Right lung (tissue), 5 donors: ENCODE measurements around the gene FARS2. TPM values are rescaled to one million over a fixed set of nuclear protein-coding genes. Genes with fewer than 3 reads are reported as not detected.

Source experiments
- DNase-seq, 2 donors: peaks; one replicate each; pipeline ENCODE4 v3.0.0-alpha.2; 2013
- polyA plus RNA-seq, 5 donors: library from polyadenylated mRNA; unstranded; fragments of 120-200 nt; gene quantifications; one replicate each; pipeline versions ENCODE4 v1.2.1 to v1.2.3, GENCODE V29; 2013; ENCODE audit warnings: inconsistent platforms in 1 of 5, low replicate concordance in 1 of 5; ENCODE audit not compliant: insufficient read length in 5 of 5, insufficient read depth in 1 of 5

Gene FARS2
- polyA plus RNA-seq, 5 donors, result 15.8 to 18.7 (median 18.0) TPM

DNA sequence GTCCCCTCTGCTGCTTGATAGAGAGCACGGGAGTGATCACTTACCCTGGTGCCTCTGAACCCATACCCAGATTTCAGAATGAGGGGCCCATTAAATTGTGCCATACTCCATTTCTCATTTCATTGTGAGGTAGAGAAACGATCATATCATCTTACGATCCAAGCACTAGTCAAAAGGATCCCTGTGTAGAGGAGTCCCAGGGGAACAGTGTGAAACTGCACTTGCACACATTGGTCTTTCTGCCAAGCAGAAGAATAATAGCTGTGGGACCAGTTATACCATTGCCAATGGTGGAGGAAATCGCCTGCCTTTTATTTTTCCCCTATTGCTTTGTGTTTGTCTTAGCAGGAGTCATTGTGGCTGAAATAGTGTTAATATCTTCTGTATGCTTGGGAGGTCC is 161.9 kb downstream of the FARS2 start:
- DNase-seq, result no peak

DNA sequence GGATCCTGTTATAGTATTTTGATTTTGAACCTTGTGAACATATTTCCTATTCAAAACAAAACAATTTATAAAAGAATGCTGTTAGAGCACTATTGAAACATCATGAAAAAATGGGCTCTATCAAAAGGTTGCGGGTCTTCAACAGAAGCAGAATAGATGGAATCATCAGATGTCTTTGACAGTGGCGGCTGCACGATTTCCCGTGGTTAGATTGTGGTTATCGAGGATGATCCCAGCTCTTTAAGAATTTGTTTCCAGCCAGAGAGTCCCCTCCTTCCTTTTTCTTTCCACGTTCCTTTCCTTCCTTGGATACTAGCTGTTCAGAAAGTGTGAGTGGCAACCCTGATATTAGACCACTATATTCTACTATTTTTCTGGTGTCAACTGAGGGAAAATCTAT is 163.4 kb downstream of the FARS2 start:
- no peak for DNase-seq

DNA sequence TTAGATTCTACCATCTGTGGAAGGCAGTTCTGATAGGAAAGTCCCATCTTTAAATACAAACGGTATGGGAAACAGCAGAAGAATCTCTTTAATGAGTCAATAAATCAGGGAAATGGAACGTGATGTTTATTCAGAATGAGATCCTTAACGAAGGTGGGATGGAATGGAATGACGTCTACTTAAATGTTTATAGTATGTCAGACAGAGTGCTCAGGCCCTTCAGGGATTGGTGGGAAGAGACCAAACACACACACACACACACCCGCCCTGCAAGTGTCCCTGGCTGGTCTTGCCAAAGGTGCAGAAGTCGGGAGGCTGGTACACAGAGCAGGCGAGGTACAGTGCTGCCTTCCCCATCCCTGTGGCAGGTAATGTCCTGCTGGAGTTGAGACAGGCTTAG is 164.0 kb downstream of the FARS2 start:
- no peak for DNase-seq

DNA sequence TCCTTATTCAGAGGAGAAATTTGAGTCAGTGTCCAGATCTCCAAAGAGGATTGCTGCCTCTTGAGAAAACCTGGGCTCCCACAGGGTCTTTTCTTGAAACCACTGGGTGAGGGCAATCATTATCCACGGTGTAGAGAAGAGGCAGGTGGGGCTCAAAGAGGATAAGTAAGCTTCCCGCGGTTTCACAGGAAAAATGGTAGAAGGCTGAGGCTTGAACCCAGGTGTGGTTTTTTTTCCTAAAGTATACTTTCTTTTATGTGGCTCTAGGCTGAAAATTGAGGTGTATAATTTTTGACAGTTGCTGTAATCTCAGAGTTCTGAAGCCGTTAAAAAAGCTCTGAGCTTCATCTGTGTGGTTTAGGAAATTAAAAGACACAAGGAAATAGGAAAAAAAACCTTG is 164.5 kb downstream of the FARS2 start:
- no peak for DNase-seq

DNA sequence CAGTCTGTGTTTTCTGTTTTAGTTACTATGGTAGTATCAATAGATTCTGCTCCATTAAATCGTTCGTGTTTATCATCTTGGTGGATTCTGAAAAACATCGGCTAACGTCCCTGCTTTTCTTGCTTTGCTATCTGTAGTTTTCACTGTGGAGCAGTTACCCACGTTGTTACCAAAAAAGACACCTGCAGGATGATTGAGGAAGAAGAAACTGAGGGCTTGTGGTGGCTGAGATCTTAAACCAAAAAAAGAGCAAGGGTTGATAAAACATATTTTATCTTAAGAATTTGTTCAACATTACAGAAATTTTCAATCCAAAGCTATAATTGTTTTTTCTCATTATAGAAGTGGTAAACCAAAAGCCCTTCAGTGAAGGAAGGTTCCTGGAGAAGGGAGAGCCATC is 166.3 kb downstream of the FARS2 start:
- no peak for DNase-seq

DNA sequence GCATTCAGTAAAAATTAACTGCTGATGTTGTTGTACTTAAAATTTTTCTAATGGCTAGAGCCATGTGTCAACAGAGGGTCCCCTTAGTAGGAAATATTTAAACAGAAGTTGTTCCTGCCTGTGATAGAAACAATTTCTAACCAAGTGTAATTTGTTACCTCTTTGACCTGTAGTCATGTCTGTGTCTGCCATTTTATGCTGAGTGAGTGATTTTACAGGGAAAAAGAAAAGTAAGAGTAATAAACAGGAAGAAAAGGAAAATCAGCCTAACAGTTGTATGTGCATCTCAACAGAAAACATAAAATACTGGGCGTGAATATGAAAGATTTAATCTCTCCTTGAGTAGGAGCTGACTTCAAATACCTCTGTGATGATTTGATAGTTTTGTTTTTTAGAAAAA is 172.0 kb downstream of the FARS2 start:
- DNase-seq, result no peak

DNA sequence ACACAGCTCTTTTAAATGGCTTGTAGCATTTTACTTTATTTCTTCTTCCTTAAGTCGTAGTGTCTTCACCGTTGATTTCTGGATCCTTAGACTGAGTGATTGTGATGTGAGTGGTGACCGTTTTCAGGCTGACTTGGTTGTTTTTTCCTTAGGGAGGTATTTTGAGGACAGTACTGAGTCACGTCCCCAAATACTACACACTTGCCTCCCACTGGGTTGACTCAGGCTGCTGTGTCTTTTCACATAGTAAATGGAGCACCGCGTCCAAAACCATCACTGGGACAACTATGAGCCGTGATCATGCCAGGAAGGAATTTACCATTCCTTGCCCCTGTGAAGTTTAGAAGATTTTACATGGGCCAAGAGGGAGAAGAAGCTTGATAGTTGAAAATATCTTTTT is 174.1 kb downstream of the FARS2 start:
- no peak for DNase-seq

DNA sequence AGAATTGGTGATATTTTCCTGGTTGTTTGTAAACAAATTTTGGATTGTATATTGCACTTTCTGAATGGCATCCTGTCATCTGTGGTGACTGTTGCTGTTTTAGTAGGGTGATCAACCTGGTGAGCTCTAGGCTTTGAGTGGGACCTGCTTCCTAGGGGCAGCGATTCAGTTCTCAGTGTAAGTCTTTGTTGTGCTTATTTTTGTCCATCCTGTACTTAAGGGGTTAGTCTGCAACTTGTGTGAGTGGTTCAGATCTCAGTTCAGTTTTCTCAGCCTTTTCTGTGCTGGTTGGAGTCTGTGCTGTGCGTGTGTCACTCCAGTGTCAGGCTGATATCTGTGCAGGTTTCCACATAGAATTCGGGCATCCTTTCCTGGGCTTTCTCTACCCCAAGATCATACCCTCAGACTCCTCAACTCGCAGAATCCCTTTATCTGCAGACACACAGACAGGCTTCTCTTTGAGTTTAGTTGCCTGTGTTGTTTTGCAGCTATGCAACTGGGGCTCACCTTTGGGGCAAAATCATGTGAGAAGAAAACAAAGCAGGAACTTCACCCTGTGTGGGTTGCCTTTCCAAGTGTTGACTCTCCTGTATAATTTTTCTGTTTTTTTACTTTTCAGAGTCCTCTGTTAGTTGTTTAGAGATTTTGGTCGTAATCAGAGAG is 177.7 kb downstream of the FARS2 start:
- no peak for DNase-seq

DNA sequence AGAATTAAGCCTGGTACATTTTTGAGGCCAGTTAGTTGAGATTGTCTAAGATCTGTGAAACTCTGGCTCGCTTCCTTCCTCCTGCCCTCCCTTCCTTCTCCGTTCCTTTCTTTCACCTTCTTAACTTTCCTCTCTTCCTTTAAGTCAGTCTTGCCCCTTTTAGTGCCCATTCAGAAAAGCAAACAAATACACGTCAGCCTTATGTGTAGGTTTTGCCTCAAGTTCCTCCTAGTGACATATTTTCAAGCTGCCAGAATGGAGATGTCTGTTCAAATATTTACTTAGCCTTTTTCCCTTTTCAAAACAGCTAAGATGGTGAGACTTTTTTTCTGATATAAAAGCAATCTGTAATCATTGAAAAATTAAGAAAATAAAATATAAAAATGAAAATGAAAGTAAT is 178.4 kb downstream of the FARS2 start:
- no peak for DNase-seq

DNA sequence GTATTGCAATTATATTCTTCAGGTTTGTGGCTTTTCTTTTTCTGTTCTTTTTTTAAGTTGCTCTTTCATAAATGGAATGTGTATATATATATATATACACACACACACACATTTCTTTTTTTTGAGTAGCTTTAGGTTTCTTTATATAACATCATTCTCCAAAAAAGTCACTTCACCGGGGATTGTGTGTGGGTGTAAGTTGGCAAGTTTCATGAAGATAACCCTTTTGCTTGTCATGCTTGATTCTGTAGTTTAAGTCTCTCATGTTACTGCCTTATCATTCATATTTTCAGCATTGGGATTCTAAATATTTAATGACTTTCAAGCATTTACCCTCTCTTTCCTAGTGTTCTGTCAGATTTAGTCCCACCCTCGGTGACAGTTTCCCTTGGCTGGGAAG is 181.0 kb downstream of the FARS2 start:
- DNase-seq, result no peak

DNA sequence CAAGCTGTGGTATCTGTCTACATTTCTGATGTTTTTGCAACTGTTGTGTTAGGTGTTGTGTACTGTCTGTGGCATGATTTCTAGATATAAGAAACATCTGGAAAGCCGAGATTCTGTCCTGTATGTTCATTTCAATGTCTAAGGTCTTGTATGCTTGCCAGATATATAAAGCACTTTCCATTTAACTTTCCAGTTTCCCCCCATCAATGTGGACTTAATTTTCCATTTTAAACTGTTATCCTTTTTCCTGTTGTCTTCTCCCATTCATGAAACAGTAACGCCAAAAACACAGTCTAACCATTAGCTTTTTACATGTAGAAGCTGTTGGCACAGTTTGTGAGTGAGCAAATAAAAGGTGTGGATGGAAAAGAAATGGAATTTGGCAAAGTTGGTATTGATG is 181.6 kb downstream of the FARS2 start:
- no peak for DNase-seq

DNA sequence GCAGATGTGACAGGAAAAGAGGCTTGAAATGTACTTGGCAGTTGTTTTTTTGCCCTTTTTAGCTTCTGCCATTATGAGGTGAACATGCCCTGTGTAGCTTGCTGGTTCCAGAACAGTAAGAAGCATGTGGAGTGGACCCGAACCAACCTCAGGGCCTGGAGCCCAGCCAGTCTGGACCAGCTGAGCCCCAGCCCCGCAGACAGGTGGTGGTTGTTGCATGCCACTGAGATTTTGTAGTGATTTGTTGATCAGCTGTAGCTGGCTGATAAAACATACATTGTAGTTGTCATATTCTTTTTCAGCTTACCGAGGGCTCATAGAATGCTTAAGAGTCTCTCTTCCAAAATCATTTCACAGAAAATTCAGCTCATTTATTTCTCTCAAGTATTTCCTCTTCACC is 182.2 kb downstream of the FARS2 start:
- no peak for DNase-seq

DNA sequence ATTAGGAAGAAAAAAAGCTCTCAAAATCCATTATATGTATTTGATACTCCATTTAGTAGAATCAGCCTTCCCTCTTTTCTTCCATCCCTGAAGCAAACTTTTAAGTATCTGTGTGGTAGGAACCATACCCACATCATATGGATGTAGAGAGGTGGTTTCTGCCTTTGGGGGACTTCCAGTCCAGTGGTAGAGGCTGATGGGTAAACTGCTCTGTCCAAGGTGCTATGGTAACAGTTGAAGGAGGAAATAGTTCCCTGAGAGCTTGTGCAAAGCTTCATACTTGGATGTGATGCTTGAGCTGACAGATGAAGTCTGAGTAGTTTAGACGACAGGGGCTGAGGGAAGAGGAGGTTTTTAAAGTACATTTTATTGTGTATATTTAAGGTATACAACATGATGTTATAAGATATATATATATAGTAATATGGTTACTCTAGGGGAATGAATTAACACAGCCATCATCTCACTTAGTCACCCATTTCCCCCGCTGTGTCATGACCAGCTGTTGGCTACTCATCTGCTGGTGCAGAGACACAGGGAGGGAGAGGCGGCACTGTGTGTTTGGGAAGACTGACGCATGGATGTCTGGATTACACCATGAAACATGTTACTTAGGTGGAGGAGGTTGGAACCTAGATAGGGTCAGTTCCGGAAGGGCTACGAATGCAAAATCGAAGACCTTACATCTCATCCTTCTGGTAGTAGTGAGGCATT is 185.2 kb downstream of the FARS2 start:
- no peak for DNase-seq

DNA sequence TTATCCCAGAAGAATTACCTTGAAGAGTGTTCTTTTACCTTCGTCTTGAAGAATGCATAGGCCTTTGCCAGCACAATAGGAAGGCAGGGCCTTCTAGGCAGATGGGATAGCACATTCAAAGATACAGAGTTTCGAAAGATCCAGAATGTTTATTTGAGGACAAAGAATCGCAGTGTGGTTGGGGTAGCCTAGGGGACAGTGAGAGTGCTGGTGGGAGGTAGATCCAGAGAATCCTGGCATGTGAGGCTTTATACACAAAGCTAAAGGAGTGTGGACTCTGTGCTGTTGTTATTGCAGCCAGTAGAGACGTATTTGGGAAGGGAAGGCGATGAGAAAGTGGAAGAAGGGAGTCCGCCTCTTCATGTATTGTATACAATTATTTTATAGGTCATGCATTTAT is 186.6 kb downstream of the FARS2 start:
- DNase-seq, result no peak

DNA sequence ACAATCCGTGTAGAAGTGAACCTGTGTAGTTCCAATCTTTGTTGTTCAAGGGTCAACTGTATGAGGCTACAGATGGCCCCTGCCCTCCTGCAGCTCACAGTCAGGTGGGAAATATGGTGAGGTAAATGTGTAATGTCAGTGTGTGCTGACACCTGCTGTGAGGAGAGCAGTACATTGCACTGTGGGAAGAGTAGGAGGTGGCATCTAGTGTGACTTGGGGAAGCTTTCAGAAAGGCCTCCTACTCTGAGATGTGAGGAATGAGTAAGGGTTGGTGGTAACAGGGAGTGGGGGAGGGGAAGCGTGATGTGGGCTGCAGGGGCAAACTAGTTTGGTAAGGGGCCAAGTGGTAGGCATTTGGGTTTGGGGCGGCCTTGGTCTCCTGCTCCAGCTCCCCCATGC is 188.8 kb downstream of the FARS2 start:
- no peak for DNase-seq

DNA sequence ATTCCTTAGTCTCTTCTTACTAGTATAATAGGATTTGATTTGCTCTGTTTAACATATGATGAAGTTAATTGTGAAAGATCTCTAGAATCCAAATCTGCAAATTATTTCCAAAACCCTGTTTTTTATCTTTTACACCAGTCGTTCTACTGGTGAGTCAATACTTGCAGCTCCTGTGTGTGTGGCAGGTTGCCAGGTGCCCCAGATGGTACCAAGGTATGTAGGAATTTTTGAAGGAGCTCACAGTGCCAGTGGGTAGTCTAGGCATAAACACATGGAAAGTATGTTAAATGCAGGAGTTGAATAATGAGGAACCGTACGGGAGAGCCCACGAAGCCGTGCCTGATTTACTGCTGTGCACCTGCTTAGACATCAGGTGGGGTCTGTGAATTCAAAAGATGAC is 192.2 kb downstream of the FARS2 start:
- no peak for DNase-seq

DNA sequence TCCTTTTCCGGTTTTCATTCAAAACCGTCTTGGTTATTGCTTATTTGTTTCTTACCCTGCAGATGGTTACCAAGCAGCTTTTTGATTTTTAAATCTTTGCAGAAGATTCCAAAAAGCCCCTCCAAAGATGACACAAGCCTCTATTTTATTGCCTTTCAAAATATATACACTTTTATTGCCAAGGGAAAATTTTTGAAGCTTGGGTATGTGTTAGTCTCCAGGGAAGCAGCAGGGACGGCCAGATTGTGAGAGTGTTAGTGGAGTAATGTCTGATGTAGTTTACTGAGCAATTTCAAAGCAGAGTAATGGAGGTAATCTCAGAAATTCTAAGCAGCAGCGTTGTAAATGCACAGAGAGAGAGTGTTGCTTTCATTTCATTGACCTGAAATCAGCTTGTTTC is 193.8 kb downstream of the FARS2 start:
- DNase-seq, result peak; percentile 45 to 58

DNA sequence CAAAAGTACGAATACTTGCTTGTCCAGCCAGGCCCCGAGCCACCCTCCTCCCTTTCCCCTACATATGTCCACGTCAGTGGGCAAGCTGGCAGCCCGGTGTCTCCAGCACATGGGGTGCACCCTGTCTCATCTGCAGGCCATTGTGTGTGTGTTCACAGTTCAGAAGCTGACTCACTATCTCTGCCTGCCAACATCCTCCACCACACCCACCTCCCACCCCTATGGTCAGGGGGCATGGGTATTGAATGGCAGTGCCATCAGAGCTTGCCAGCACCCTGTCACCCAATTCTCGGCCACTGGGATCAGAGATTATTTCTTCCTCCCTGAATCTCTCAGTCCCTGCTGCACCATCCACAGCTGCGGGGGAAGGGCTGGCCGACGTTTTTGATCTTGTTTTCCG is 195.7 kb downstream of the FARS2 start:
- no peak for DNase-seq

DNA sequence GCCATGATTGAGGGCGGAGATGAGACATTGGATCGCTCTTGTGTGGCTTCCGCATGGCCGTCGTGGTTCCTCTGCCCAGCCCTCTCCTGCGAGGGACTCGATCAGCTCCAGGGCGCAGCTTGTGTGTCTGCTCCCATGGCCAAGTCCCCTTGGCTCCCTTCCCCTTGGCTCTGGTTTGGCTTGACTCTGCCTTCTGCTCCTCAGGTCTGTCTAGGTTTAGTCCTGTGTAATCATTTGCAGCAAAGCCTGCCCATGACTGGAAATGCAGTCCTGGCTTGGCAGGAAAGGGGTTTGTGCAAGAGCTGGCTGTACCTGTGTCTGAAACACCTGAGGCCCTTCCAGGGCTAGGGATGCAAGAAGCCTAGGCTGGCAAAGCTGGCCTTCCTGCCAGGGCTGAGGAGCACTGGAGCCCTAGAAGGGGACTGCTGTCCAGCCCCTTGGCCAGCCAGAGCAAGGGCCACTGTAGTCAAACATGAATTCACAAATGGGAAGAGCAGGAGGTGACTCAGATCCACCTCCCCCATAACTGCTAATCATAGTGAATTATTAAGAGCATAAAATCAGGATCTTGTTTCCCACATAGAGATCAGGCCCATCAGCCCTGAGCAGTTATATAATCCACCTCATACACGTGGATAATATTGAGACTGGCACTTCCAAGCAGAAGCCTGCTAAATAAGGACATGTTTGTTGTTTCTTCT is 196.8 kb downstream of the FARS2 start:
- no peak for DNase-seq

DNA sequence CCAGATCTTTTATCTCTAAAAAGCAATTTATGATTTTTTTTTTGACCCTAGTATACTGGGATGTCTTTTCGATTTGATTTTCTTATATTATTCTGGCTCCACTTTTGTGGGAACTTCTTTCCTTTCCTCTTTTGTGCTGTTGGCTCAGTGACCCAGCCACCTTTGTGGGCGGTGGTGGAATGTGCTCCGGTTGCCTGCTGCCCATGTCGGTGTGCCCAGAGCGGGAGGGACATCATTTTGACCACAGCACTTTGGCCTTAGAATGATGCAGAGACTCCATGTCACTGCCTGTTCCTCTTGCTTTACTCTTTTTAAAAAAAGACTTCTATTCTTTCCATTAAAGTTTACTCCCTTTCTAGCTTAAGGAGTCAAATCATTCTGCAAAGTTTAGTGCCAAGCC is 198.0 kb downstream of the FARS2 start:
- DNase-seq, result no peak

DNA sequence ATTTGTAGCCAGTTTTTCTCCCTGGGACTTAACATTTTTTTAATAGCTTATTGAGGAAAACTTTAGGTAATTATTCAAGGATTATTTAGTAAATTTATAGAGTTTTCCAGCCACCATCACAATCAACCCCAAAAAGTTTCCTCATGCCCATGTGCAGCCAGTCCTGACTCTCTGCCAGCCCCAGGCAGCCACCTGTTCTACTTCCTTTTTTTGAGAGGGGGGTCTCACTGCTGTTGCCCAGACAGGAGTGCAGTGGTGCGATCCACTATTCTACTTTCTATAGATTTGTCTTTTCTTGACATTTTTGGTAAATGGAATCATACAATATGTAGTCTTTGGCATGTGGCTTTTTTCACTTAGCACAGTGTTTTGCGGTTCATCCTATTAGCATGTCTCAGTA is 200.1 kb downstream of the FARS2 start:
- DNase-seq, result no peak

DNA sequence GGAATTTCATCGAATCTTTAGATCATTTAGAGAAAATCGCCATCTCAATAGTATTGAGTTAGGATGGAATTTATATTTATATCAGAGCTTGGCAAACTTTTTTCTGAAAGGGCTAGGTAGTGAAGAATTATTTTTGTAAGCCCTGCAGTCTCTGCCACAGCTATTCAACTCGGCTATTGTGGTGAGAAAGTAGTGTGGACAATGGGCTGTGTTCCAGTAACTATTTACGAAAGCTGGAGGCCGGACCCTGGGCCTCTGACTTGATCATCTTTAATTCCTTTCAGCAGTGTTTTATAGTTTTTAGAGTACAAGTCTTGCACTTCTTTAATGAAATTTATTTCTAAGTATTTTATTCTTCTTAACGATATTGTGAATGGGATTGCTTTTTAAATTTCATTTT is 201.5 kb downstream of the FARS2 start:
- DNase-seq, result no peak

DNA sequence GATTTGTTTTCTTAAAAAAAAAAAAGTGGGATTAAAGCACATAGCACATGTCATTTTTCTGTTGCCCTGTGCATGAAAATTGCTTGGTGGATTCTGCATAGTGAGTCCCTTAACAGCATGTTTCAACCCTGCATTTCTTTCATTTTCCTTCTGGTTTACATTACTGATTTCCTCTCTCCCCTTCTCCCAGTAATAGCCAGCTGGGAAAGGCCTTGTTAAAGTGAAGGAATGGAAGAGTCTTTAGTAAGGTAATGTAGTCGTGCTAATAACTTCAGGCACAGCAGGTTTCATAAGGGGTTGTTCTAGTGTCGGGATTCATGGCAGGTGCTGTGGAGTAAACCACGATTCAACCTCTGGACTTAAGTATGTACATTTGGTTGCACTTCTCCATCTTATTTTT is 202.4 kb downstream of the FARS2 start:
- DNase-seq, result no peak
